Muscle layer of duodenum (tissue), 2 donors: ENCODE results near the gene MRPS7.

ENCODE experiments used
- H3K27ac ChIP-seq: one replicate; pipeline ENCODE4 v1.7.0; 2013; ENCODE audit warnings: mild to moderate bottlenecking, low read length
- H3K27me3 ChIP-seq: one replicate; pipeline ENCODE4 v1.7.0; 2013; ENCODE audit warnings: low read depth, mild to moderate bottlenecking, control low read depth, low read length
- H3K36me3 ChIP-seq, 2 donors: one replicate each; pipeline ENCODE4 v1.7.0; 2013; ENCODE audit warnings: low read length in 2 of 2, control low read depth in 1 of 2, mild to moderate bottlenecking in 1 of 2; ENCODE audit not compliant: insufficient read depth in 2 of 2, control insufficient read depth in 1 of 2
- H3K4me1 ChIP-seq, 2 donors: one replicate each; pipeline ENCODE4 v1.7.0; 2013; ENCODE audit warnings: low read length in 2 of 2, mild to moderate bottlenecking in 2 of 2, control low read depth in 1 of 2, moderate library complexity in 1 of 2; ENCODE audit not compliant: insufficient read depth in 2 of 2, control insufficient read depth in 1 of 2
- H3K4me3 ChIP-seq, 2 donors: one replicate each; pipeline ENCODE4 v1.7.0; 2013; ENCODE audit warnings: low read length in 2 of 2, low read depth in 1 of 2, mild to moderate bottlenecking in 1 of 2
- H3K9me3 ChIP-seq, 2 donors: one replicate each; pipeline ENCODE4 v1.7.0; 2013; ENCODE audit warnings: low read length in 2 of 2, control low read depth in 1 of 2, mild to moderate bottlenecking in 1 of 2; ENCODE audit not compliant: control insufficient read depth in 1 of 2
- donor health status: healthy.

Gene MRPS7

DNA sequence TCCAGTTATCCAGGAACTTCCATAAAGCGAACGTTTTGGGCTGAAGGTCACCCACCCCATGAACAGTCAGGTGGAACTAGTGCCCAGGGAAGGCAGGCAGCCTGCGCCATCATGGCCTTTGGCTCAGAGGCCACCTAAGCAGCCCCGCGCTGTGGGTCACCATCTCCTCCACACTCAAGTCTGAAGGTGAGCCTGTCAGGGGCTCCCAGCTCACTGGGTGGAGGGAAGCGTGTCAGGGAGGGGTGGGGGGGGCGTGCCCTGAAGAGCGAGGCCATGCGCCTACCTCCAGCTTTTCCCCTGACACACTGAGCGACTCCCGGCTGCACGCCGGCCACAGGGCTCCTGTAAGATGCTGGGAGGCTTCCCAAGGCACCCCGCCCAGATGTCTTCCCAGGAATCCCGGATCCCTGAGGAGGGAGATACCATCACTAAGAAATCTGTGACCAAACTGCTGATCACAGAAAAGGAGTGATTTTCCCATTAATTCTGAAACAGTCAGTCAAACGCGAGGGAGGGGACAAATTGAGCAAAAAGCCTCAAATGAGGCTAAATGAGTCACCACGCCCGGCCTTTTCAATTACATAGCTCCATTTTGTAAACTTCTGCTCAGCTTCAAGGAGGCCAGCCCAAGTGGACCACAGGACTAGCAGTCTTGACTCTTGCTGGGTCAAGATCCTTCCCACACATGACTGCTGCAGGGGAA is 54.0 kb downstream of the MRPS7 start:
- no peaks in the 10 kb centered on the region for H3K4me1 ChIP-seq
- no peaks in the 10 kb centered on the region for H3K27me3 ChIP-seq
- H3K4me3 ChIP-seq, result no peak overlapping the region
- H3K27ac ChIP-seq, result no peak overlapping the region
- H3K9me3 ChIP-seq, result no peaks in the 10 kb centered on the region
- H3K36me3 ChIP-seq, result peaks cover 11 to 21% of the 10 kb centered on the region in 2 donors
